GM19238 (cell line): ENCODE data around the gene PRDM16.

Experiments
- DNase-seq: peaks from one replicate; pipeline ENCODE4 v3.0.0; 2011; ENCODE audit warnings: low spot score; ENCODE audit not compliant: insufficient read length

PRDM16 gene

DNA sequence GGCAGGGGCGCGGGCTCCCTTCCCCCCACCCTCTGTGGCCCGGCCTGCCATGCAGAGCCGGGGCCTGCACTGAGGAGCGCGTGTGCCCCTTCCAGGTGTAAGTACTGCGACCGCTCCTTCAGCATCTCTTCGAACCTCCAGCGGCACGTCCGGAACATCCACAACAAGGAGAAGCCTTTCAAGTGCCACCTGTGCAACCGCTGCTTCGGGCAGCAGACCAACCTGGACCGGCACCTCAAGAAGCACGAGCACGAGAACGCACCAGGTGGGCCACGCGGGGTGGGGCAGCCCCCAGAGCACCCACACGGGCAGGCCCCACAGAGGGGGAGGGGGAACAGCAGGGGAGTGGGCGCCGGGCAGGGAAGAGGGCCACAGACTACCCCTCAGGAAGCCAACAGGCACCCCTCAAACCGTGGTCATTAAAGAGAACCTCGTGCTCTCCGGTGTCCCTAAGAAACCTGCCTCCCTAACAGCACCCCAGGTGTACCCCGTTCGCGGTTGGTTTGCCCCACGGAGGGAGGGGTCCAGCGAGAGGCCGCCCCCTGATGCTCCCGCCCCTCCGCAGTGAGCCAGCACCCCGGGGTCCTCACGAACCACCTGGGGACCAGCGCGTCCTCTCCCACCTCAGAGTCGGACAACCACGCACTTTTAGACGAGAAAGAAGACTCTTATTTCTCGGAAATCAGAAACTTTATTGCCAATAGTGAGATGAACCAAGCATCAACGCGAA is 356.6 kb downstream of the PRDM16 start:
- no peak for DNase-seq

DNA sequence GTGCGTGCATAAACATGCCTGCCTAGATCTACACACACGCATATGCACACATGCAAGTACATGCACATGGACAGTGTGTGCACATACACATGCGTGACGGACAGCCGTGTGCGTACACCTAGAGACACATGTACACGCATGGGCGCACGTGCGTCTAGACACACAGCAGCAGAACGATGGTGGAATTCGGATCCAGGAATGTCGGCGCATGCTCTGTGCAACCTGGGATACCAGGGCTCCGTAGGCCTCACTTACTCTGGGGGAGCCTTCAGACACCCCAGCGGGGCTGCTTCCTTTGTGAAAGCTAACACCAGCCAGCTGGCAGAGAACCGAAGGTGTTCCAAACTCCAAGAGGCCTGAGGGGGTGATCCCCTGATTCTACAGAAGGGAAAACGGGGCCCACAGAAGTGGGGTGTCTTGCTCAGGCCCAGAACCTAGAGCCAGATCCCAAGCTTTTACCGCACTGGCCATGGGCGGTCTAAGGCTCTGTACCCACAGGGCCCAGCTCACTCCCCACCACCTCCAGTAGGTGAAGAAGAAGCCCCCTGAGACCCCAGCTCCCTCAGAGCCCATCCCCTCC is 358.0 kb downstream of the PRDM16 start:
- DNase-seq, result no peak

- no peak for DNase-seq
These were observed 359.0 kb downstream of the PRDM16 start for GRCh38 chr1:3427711-3428704.

DNA sequence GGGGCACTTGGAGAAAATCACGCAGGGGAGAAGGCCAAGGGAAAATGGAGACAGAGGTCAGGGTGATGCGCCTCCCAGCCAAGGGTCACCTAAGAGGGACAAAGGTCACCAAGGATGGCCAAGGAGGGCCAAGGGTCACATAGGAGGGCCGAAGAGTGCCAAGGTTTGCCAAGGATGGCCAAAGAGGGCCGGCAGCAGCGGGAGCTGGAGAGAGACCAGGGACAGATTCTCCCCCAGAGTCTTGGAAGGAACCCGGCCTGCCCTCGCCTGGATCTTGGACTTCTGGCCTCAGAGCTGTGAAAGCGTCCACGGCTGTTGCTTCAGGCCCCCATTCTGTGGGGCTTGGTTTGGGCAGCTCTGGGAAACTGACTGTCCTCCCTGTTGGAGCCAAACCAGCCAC is 359.9 kb downstream of the PRDM16 start:
- no peak for DNase-seq

DNA sequence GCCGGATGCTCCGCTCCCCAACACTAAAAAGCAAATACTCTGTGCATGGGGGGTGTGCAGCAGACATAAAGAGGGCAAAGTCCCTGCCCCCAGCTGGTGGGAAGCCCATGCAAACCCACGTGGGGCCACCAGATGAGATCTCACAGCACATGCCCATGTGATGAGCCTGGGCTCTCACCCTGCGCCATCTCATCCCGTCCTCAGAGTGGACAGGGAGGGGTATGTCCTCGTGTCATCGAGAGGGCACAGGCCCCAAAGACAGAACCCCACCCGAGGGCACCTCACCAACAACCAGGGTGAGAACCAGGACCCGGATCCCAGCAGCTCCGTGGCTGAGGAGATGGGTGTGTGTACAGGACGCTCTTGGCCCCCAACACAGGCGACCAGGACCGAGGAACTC is 360.3 kb downstream of the PRDM16 start:
- DNase-seq, result no peak

- no peak for DNase-seq
These were observed 360.8 kb downstream of the PRDM16 start for GRCh38 chr1:3429766-3430165.

DNA sequence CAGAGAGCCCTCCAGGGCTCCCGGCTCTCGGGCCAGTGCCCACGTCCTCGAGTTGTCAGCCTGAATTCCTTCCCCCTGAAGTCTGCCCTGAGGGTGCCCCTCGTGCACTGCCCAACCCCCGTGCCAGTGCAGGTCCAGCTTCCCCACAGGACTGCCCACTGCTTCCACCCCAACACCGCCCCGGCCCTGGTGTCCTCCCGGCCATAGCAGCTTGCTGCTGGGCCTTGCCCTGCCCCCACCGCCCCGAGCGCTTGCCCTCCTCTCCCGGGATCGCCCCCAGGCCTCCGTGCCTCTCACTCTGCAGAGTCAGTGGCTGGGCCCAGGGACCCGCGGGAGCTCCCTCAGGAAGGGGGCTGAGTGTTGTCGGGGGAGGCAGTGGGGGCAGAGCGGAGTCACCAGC is 361.4 kb downstream of the PRDM16 start:
- DNase-seq, result no peak

- no peak for DNase-seq
These were observed 361.8 kb downstream of the PRDM16 start for GRCh38 chr1:3430820-3431219.

DNA sequence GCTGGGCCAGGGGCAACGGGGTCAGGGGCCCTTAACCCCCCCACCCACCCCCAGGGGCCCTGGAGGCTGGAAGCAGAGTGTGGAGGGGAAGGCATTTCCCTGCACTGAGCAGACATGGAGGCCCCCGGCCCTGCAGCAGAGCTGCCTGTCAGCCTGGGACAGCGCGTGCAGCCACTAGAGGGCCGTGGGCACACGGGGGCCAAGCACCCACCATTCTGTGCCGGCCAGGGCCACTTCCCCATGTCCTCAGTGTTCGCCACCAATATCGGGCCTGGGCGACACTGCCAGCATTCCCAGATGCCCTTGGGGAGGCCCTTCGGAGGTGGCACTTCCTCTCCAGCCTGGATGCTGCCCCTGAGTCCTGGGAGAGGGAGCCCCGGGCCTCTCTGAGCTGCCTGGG is 362.3 kb downstream of the PRDM16 start:
- no peak for DNase-seq

GRCh38 chr1:3431686-3432085 is 362.7 kb downstream of the PRDM16 start:
- DNase-seq, result no peak

DNA sequence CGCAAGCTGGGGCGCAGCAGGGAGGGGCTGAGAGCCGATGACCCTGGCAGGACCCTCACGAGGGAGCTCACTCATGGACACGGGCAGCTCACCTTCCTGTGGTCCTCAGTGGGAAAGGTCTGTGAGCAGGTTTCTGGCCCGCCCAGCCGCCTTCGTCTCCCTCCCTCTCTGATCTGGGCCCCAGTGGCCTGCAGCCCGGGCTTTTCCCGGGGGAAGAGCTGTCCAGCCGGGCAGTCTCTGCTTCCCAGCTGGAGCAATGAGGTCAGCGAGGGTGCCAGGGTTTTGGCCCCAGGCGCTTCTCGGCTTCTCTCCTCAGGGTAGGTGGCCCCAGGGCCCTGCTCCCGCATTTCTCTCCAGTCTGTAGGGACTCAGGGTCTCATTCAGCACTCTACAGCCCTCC is 363.3 kb downstream of the PRDM16 start:
- DNase-seq, result no peak

DNA sequence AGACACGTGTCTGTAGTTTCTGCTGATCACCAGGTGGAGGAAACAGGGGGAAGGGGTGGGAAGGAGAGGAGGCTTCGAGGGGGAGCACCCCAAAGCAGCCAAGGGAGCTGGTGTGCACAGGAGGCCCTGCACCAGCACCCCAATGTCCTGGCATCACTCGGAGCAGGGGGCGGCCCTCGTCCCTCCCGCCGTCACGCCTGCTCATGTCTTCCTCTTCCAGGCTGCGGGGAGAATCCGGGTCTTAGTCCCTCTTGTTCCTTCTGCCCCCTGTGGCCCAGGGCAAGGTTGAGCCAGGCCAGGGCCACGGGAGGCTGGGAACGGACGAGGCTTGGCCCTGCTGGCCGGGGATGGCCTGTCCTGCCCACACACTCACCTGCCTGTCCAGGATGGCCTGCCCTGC is 364.1 kb downstream of the PRDM16 start:
- DNase-seq, result no peak

DNA sequence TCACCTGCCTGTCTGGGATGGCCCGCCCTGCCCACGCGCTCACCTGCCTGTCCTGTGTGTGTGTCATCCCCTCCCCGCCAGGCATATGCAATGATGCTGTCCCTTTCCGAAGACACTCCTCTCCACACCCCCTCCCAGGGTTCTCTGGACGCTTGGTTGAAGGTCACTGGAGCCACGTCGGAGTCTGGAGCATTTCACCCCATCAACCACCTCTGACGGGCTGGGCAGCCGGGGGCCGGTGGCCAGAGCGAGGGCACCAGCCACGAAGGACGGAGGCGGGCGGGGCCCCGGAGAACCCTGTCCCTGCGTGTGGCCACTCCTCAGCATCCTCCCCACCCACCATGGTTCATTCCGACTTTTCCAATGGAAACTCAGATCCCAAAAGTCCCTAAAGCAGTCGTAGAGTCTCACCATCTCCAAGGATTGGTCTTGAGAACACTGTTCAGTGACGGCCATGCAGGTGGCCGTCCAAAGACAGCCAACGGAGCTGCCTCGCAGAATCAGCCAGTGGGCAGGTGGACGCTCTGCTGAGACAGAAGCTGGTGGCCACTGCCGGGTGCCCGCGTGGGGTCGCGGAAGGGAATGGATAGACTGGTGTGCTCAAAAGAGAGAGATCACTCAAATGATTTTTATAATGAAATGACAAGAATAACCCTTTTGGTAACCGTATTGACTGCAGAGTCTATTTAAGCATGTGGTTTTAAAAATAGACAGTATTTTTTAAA is 364.8 kb downstream of the PRDM16 start:
- no peak for DNase-seq

- no peak for DNase-seq
These were observed 365.6 kb downstream of the PRDM16 start for GRCh38 chr1:3434406-3435110.

- DNase-seq, result no peak
These were observed 366.7 kb downstream of the PRDM16 start for GRCh38 chr1:3435666-3436065.

DNA sequence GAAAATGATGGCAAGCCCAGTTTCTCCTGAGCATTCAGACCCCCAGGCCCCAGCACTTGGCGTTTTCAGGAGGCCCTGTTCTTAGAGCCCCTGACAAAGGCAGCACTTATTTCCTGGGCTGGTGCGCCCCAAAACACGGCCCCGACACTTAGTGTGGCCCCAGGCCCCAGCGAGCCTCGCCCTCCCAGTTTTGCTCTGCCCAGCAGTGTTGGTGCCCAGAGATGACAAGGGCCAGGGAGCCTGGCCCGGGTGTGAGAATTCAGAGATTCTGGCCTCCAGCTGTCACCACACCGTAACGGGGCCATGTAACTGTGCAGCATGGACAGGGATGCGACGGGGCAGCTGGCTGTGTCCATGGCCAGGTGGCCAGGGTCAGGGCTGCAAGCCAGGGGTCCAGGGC is 367.4 kb downstream of the PRDM16 start:
- no peak for DNase-seq

- DNase-seq, result no peak
These were observed 367.9 kb downstream of the PRDM16 start for GRCh38 chr1:3436901-3437300.

GRCh38 chr1:3438661-3439180 is 369.7 kb downstream of the PRDM16 start:
- no peak for DNase-seq

DNA sequence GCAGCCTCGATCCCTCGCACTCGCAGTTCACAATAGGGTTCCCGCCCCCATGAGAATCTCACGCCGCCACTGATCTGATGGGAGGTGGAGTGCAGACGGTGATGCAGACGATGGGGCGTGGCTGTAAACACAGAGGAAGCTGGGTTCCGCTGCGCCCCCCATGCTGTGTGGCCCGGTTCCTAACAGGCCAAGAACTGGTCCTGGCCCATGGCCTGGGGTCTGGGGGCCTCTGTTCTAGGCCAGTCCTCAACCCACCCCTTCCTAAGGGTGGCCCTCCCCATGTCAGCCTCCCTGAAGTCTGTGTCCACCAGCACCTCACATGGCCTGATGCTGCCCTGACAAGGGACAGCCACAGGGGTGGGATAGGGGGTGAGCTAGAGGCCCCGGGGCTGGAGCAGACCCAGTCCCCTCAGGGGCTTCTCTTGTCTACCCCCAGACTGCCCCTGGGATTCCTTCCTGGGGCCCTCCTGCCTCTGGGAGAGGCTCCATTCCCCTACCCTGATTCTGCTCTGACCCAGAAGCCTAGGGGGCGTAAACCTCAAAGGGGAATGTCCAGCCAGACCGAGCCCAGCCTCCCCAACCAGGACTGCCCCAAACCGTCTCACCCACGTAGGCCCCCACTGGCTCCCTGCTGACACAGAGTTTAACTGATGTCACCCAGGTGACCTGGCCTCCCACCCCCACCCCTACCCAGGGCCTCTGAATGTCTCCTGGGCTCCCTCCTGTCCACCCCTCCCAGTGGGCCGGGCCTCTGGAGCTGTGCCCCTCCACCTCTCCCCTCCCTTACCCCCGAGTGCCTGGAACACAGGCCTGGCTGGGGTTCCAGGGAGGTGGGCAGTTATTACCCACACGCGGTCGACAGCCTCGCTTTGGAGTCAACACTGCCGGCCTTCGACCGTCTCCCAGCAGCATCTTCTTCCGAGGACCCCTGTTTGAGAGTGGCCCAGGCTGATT is 370.6 kb downstream of the PRDM16 start:
- DNase-seq, result no peak

GRCh38 chr1:3440300-3440681 is 371.3 kb downstream of the PRDM16 start:
- DNase-seq, result no peak
